Heart right ventricle (tissue), 16 donors: ENCODE measurements around the gene MEF2D. TPM values are rescaled to one million over a fixed set of nuclear protein-coding genes. Genes with fewer than 3 reads are reported as not detected.

ENCODE experiments used
- ATAC-seq, 8 donors: fragments of 200-7000 bp; cut with Tn5 transposase; one replicate each; pipeline ENCODE4 v1.9.1; 2020; ENCODE audit warnings: mild to moderate bottlenecking in 8 of 8, moderate library complexity in 8 of 8, moderate number of reproducible peaks in 1 of 8
- DNase-seq, 2 donors: peaks; one replicate each; pipeline ENCODE4 v3.0.0-alpha.2; 2020
- H3K27ac ChIP-seq, 10 donors: fragments of 200-600 bp; sonication (generic) in 2 of 10; one replicate each; pipeline versions ENCODE4 v1.5.0 to v1.8.0; 2020 to 2022; ENCODE audit warnings: mild to moderate bottlenecking in 3 of 10
- H3K27me3 ChIP-seq, 7 donors: fragments of 200-600 bp; one replicate each; pipeline ENCODE4 v1.8.0; 2021 to 2022; ENCODE audit warnings: mild to moderate bottlenecking in 2 of 7
- H3K36me3 ChIP-seq, 9 donors: fragments of 200-600 bp; sonication (generic) in 1 of 9; one replicate each; pipeline versions ENCODE4 v1.5.0 to v1.8.0; 2020 to 2022; ENCODE audit warnings: mild to moderate bottlenecking in 2 of 9
- H3K4me1 ChIP-seq, 9 donors: fragments of 200-600 bp; sonication (generic) in 1 of 9; one replicate each; pipeline versions ENCODE4 v1.5.0 to v1.8.0; 2020 to 2022; ENCODE audit warnings: mild to moderate bottlenecking in 4 of 9
- H3K4me3 ChIP-seq, 10 donors: fragments of 200-600 bp; sonication (generic) in 2 of 10; one replicate each; pipeline versions ENCODE4 v1.5.0 to v1.8.0; 2020 to 2022; ENCODE audit warnings: mild to moderate bottlenecking in 7 of 10, moderate library complexity in 2 of 10
- H3K9me3 ChIP-seq, 11 donors: fragments of 200-600 bp in 10 of 11; sonication (generic) in 2 of 11; one replicate each; pipeline versions ENCODE4 v1.5.0 to v1.8.0; 2013 to 2022; ENCODE audit warnings: mild to moderate bottlenecking in 2 of 11, control low read depth in 1 of 11, moderate library complexity in 1 of 11
- CTCF ChIP-seq, 9 donors: fragments of 200-600 bp; sonication (generic) in 2 of 9; IDR thresholded peaks; one replicate each; pipeline versions ENCODE4 v1.5.0 to v1.8.0; 2021 to 2022; ENCODE audit warnings: antibody characterized with exemption in 9 of 9, mild to moderate bottlenecking in 5 of 9, moderate library complexity in 1 of 9
- WGBS, 2 donors: extraction: QIAGEN DNeasy Blood & Tissue Kit; methylation state at CpG; one replicate each; pipeline ENCODE4 v1.1.7; 2013; ENCODE audit warnings: inconsistent platforms in 1 of 2; 5-methylcytosine and 5-hydroxymethylcytosine counted together
- intact Hi-C, 10 donors: fragments of 100-400 bp; cut with DNase I; formaldehyde crosslinking; loops; one replicate each; pipeline versions ENCODE4 v1.11.1 to v1.14.2; 2022
- polyA plus RNA-seq, 2 donors: library from polyadenylated mRNA; stranded (reverse); fragments of 200-250 nt; gene quantifications; one replicate each; pipeline ENCODE4 v1.2.3, GENCODE V29; 2013
- total RNA-seq, 10 donors: library from RNA; stranded (reverse); fragmentation: NEBNext Ultra II Directional in 3 of 10; extraction: Animal tissue kit (Norgen Biotek cat#: 25700) in 3 of 10; gene quantifications; one replicate each; pipeline versions ENCODE4 v1.2.1 to v1.2.4, GENCODE V29; 2021 to 2023
- donor health status: Arrhythmogenic right ventricular cardiomyopathy.
- donor health status: ischemic (EF 13 %, LVEDD 7.1; RV severe dilation, severe dysfunction).
- donor health status: healthy with polysubstance abuse.
- donor health status: DM: no; HTN: yes; CAD: no.
- donor health status: DM: no; HTN: no; CAD: no.
- donor health status: ischemic (EF 25% LVEDD 6.9; RV normal size, moderate dysfunction).
- donor health status: ischemic (EF 25% LVEDD 5.7; RV mildly dilated, moderate dysfunction).
- donor health status: healthy.
- donor health status: DM: yes; HTN: yes; CAD: no.
- donor health status: Ischemic cardiomyopathy.
- donor health status: ischemic (EF 35%, LVEDD 5.7; RV mildly dilated, moderate dysfunction).
- donor health status: nonischemic (EF 11% LVEDD 7.7; RV severe dilation, severe dysfunction).
- donor health status: DM: yes; HTN: yes; CAD: no.
- donor health status: PGD.
- donor health status: ischemic (EF 29% LVEDD 5.4; RV normal size, mild dysfunction).
- donor health status: nonischemic (EF 23%, LVEDD 6.1; RV moderate dilation, normal function).

The MEF2D gene
- total and polyA plus RNA-seq, 12 donors = 31.6 to 127 (median 94.9) TPM

- H3K4me1 ChIP-seq = peaks cover 73 to 100% (median 99%) of the 10 kb centered on the region in 9 donors
- H3K9me3 ChIP-seq = no peaks in the 10 kb centered on the region
- intact Hi-C loops = loop anchor here in 2 of 10 donors (10.0 kb wide), 2 partner anchors 106 to 116 kb away; partner anchors contain the start of genes GPATCH4 (in 1 of the 2) and NAXE (in 1 of the 2)
- WGBS, 2 donors = 36 to 43% methylated on average over 5 of the region's 5 CpGs
- DNase-seq = no peak
- TF ChIP-seq CTCF (IDR thresholded peaks at IDR 0.05) = no peak
- peaks cover 0 to 31% (median 0%) of the 10 kb centered on the region in 9 donors for H3K36me3 ChIP-seq
- H3K27ac ChIP-seq = peak overlapping the region; percentile 80 to 100 (median 97)
- no peak for ATAC-seq
- peak overlapping the region in 6 of 10 donors; percentile 6 to 39 (median 30) for H3K4me3 ChIP-seq
- H3K27me3 ChIP-seq = no peaks in the 10 kb centered on the region
These were observed 11.9 kb downstream of the MEF2D start for GRCh38 chr1:156488566-156489165.

DNA sequence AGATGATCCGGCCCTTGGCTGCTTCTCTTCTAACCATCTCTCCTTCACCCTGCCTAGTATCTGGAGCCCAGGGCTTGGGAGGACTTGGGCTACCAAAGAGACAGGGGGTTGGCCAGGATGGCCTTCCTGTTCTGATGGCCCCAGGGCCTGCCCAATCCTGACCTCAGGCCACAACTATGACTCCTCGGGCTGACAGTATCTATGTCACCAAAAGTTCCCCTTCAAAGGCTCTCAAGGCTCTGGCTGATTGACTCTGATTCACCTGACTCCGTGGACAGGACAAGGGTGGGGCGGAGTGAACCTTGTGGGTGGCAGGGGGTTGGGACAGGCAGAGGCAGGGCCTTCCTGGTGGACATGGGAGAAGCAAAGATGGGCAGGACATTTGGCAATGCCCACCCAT is 12.7 kb downstream of the MEF2D start:
- Histone ChIP-seq H3K9me3 (no peaks in the 10 kb centered on the region), H3K27me3 (no peaks in the 10 kb centered on the region), H3K4me1 (peaks cover 66 to 100% (median 99%) of the 10 kb centered on the region in 9 donors), H3K36me3 (peaks cover 0 to 39% (median 5%) of the 10 kb centered on the region in 9 donors), H3K27ac (peak overlapping the region in 9 of 10 donors; percentile 80 to 100 (median 97)), H3K4me3 (no peak overlapping the region)
- intact Hi-C loops = loop anchor here in 2 of 10 donors (10.0 kb wide), 2 partner anchors 107 to 117 kb away; partner anchors contain the start of genes GPATCH4 (in 1 of the 2) and NAXE (in 1 of the 2)
- no peak for TF ChIP-seq CTCF (IDR thresholded peaks at IDR 0.05)
- DNase-seq = no peak
- 49 to 60% methylated on average over 4 of the region's 4 CpGs for WGBS, 2 donors
- no peak for ATAC-seq

- ATAC-seq = no peak
- intact Hi-C loops = loop anchor here in 2 of 10 donors (10.0 kb wide), 2 partner anchors 108 to 118 kb away; partner anchors contain the start of genes GPATCH4 (in 1 of the 2) and NAXE (in 1 of the 2)
- Histone ChIP-seq H3K9me3 (no peaks in the 10 kb centered on the region), H3K27ac (peak overlapping the region in 5 of 10 donors; percentile 7 to 100 (median 93)), H3K27me3 (no peaks in the 10 kb centered on the region), H3K36me3 (peaks cover 0 to 50% (median 17%) of the 10 kb centered on the region in 9 donors), H3K4me3 (no peak overlapping the region), H3K4me1 (peaks cover 61 to 100% (median 97%) of the 10 kb centered on the region in 9 donors)
- TF ChIP-seq CTCF (IDR thresholded peaks at IDR 0.05) = no peak
- 70 to 71% methylated on average over 7 of the region's 7 CpGs for WGBS, 2 donors
- DNase-seq = no peak
These were observed 13.9 kb downstream of the MEF2D start for GRCh38 chr1:156486421-156487344.

GRCh38 chr1:156485984-156486383 is 14.6 kb downstream of the MEF2D start:
- intact Hi-C loops = loop anchor here in 2 of 10 donors (10.0 kb wide), 2 partner anchors 109 to 119 kb away; partner anchors contain the start of genes GPATCH4 (in 1 of the 2) and NAXE (in 1 of the 2)
- WGBS, 2 donors = 68 to 95% methylated on average over 3 of the region's 3 CpGs

More at GRCh38 chr1:156485984-156486383, 14.6 kb downstream of the MEF2D start:
- Histone ChIP-seq H3K27me3 (no peaks in the 10 kb centered on the region), H3K4me1 (peaks cover 61 to 100% (median 97%) of the 10 kb centered on the region in 9 donors), H3K9me3 (no peaks in the 10 kb centered on the region), H3K36me3 (peaks cover 4 to 57% (median 22%) of the 10 kb centered on the region in 9 donors), H3K4me3 (no peak overlapping the region), H3K27ac (peak overlapping the region in 5 of 10 donors; percentile 7 to 100 (median 22))
- DNase-seq = no peak
- no peak for ATAC-seq
- no peak for TF ChIP-seq CTCF (IDR thresholded peaks at IDR 0.05)
